ENCODE data around the gene MREG.

The MREG gene

GRCh38 chr2:216013080-216013909 lies at the start of gene MREG:
MREG (minus strand) TSS chr2:216013551; CDS start chr2:216013327, 224 bp downstream.
- peak; percentile 90 for DNase-seq

GRCh38 chr2:216059233-216059834 lies 46.0 kb upstream of the MREG start:
- DNase-seq, result no peak

DNA sequence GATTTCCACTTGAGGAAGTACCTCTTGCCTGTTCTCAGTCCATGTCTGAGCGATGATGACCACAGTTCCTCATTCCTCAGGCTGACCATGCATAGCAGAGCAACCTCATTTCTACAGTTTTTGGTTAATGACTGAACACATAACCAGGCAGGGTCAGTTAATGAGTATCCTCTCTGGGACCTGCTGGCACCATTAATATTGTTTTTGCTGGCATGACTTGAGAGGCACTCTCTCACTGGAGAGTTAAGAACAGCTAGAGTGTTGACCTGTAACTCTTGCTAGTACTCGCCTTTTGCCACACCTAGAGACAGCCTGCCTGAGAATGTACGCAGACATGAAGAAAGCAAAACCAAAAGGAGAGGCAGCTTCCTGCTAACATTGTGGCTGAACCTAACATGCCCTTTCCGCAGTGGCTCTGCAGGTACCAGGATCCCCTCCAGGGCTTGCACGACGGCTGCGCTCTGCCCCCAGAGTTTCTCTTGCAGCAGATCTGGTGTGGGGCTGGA lies 44.4 kb upstream of the MREG start:
- peak; percentile 71 for DNase-seq

DNA sequence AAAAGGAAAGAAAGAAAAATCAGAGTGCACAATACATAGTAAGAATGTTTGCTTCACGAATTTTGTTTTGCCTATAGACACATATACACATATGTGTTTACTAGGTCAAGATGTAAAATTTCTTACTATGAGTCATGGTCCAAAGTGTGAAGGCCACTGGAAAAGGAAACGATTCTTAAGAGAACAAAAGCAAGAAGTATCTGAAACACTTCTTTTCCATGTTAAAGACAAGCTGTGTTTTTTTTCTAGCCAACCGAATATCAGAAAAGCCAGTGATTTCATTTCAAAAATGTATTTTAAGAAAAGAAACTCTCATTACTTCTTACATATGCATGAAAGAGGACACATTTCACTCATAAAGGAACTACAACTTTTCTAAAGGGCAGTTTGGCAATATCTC lies 43.4 kb upstream of the MREG start:
- no peak for DNase-seq

GRCh38 chr2:216055680-216056079 lies 42.3 kb upstream of the MREG start:
- DNase-seq, result no peak

- no peak for DNase-seq
Observed at GRCh38 chr2:216052420-216052819, 39.1 kb upstream of the MREG start.

DNA sequence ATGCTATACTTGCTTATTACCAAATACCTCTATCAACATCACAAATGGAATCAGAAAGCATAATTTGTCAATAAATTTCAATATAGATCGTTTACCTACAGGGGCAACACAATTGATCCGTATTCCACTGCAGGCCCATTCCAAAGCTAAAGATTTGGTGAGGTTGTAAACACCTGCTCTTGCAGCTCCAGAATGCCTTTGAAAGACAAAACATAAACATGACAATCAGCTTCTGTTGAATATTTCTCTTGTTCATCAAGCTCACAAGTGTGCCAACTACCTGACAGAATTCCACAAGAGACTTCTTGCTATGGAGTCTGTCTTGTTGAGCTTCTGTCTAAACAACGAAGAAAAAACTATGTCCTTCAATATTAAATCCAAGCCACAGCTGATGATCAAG lies 38.0 kb upstream of the MREG start:
- no peak for DNase-seq

DNA sequence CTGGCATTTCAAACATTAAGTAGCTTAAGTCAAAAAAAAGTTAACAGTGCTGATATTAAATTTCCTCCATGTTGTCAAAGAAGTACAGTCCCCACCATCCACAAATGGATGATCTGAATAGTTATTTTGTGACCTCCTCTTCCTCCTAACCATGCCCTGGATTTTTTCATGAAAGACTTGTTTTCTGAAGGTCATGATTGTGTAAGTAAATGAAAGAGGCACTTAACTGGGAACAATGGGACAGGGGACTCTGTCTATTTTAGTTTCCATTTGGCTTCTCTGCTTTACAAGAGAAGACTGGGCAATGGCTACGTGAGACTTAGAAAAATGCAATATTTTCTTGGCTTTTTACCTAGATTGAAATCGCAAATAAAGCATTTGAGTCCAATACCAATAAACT lies 36.1 kb upstream of the MREG start:
- DNase-seq, result no peak

DNA sequence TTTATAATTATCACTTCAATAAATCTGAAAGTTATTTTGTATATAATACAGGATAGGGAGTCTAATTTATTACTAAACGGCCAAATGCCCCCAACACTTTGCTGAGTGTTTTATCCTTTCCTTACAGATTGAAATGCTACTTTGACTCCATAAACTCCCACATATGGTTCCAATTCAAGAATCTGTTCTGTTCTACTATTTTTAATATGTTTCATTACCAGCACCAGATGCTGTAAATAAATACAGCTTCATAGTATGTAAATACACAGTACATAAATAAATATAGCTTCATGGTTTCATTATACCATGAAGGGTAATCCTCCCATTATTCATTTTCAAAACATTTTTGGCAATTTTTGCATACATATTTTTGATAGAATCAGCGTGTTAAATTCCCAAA lies 34.0 kb upstream of the MREG start:
- no peak for DNase-seq

- DNase-seq, result no peak
Observed at GRCh38 chr2:216044883-216045486, 31.6 kb upstream of the MREG start.

DNA sequence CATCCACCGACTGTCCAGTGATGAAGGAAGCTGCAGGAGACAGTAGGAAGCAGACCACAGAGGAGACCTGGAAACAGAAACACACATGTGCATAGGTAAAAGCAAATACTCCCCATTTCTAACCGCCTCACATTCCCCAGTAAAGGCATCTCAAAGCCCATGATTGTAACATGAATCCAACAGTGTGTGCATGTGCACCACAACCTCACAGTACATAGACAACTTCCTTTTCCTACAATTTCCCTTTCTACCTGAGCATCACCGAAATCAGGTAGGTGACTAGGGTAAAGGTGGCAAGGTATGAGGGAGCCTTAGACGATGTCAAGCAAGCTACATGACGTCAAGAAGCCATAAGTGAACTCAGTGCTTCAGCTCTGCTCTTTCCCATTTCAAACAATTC lies 30.6 kb upstream of the MREG start:
- DNase-seq, result no peak

- DNase-seq, result no peak
Observed at GRCh38 chr2:216041438-216041837, 28.1 kb upstream of the MREG start.

DNA sequence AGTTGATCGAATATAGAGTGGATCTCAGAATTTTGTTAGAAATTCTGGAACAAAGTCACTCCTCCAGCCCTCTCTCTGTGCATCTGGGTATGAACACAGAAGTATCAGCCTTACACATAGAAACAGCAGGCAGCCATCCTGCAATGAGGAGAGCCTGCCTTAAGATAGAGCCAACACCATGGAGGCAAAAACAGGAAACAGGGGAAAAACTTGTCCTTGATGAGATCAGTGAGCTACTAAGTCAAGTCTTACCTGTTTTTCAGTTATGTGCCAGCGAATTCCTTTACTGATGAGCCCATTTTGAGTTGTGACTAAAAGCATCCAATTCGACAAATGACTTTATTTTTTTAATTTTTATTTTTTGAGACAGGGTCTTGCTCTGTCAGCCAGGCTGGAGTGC lies 26.6 kb upstream of the MREG start:
- DNase-seq, result no peak

DNA sequence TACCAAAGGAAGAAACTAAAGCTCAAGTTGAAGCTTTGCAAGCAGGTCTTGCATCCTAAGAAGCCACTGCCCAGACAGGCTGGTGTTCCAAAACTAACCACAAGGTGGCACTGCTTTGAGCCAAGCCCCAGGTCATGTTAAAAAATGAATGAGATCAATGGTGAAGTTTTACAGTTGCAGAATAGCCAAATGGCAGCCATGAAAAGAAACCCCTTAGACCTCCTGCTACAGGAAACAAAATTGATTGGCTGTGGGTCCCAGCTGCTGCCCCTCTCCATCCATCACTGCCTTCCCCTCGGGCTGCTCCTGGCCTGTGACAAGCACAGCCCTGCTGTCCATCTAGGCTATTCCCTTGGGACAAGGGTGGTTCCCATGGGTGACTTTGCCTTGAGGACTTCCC lies 20.7 kb upstream of the MREG start:
- DNase-seq, result peak; percentile 94

DNA sequence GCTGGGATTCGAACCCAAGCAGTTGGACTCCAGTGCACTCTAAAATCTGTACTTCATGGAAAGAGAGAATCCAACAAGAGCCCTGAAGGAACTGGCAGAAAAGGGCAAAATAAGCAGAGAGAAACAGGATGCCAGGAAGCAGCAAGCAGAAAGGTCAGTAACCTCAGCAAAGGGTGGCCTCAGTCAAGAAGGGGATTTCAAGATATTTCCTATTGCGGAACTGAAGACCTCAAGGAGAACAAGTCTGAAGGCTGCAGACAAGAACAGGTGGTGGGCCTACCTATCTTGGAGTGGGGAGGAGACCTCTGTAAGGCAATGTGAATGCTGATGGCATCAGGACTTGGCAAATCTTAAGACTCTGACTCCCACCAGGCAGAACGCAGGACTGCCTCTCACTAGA lies 20.1 kb upstream of the MREG start:
- DNase-seq, result no peak

DNA sequence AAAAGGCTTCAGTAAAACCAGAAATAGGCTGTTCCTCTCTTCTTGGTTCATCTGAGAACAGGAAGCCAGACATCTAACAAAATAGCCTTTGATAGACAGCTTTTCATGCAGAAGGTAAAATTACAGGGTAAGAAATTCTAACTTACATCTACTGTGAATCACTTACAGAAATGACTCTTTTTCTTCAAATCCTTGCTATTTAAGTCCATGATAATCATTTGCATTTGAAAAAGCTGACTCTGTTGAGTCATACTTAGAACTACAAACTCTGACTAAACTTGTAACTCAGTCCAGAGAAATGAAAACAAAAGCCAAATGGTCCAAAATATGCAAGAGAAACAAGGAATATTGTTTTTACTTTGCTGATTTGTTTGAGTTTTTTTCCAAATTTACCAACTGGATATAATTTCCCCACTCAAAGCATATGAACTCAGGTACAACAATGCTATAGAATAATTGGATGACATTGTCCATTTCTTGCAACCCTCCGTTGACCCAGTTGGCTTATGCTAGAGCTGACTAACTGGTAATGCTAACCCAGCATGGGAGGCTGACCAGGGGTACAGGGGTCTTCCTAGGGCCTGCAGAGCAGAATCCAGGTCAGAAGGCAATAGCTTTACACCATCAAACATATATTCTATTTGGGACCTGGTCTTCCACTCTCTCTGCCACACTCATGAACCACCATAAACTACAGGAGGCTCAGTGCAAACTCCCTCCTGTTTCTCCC lies 18.8 kb upstream of the MREG start:
- no peak for DNase-seq

DNA sequence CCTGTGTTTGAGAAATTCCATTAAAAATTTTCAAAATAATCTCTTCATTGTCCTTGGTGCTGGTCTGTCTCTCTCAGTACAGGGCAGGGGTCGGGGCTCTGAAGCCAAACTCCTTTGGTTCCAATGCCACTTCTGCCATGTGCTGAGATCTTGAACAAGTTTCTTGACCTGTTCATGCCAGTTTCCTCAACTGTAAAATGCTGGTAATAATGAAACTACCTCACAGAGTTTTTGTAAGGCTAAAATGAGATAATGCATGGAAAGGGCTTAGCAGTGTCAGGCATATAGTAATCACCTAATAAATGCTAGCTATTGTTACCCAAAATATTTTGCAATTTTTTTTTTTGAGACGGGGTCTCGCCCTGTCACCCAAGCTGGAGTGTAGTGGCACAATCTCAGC lies 16.9 kb upstream of the MREG start:
- no peak for DNase-seq

DNA sequence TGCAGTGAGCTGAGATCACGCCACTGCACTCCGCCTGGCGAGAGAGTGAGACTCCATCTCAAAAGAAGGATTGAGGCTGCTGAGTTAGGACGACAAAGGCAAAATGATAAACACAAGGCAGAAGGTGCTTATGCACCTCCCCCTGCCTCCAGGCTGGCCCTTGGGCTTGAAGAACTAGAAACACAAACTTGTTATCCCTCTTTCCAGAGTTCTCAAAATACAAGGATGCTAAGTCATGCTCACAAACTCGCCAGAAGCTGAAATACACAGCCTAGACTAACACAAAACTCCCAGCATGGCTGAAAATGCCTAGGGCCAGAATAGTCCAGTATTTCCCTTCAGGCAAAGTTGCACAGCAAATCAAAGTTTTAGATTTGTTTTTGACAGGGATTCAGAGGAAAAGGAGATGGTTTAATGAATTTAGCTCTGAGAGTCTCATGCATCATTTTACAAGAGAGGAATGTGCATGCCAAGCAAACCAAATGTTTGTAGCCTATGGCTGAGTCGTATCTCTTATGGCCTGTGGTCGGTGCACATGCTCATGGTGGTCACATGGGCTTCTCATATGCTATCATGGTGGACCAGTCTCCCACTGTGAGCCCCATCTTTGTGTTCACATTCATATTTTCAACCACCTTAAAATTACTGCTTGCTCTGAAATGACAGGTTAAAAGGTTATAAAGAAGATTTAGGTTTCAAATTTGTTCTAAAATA lies 16.2 kb upstream of the MREG start:
- no peak for DNase-seq

DNA sequence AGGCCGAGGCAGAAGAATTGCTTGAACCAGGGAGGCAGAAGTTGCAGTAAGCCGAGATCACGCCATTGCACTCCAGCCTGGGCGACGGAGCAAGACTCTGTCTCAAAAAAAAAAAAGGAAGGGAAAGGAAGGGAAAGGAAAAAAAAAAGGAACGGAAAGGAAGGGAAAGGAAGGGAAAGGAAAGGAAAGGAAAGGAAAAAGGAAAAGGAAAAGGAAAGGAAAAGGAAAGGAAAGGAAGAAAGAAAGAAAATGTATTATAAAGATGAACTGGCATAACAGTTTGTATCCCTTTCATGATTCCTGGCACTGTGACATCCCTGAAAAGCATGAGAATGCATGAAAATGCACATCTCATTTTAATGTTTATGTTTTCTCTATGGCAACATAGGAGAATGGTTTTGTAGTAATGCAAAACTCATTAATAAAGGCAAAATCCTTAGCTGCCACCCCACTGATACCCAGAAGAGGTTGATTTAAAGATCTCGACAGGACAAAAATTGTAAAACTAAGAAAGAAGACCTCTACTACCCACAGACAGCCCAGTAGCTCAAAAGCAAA lies 11.5 kb upstream of the MREG start:
- no peak for DNase-seq

DNA sequence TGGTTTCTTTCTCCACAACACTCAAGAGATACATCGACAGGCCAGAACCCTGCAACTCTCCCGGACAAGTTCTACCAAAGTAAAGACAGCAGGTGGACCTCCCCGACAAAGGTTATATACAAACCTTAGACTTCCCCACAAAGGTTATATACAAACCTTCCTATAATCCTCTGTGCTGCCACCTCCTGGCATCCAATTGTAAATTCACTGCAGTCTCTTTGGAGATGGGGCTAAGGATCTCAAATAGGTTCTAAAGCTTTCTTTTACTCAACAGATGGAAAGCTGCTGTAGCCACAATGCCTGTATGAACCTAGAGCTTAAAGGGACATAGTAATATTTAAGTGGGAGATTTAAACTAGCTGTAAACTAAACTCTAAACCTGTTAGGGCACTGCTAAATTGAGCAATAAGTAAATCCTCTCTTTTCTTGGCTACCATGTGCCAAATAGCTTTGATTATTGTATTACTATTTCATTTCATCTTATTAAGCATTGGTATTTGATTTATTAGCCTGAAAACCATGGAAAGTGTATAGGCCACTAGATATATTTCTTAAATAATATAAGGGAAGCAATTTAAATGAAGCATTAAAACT lies 9.8 kb upstream of the MREG start:
- DNase-seq, result no peak

DNA sequence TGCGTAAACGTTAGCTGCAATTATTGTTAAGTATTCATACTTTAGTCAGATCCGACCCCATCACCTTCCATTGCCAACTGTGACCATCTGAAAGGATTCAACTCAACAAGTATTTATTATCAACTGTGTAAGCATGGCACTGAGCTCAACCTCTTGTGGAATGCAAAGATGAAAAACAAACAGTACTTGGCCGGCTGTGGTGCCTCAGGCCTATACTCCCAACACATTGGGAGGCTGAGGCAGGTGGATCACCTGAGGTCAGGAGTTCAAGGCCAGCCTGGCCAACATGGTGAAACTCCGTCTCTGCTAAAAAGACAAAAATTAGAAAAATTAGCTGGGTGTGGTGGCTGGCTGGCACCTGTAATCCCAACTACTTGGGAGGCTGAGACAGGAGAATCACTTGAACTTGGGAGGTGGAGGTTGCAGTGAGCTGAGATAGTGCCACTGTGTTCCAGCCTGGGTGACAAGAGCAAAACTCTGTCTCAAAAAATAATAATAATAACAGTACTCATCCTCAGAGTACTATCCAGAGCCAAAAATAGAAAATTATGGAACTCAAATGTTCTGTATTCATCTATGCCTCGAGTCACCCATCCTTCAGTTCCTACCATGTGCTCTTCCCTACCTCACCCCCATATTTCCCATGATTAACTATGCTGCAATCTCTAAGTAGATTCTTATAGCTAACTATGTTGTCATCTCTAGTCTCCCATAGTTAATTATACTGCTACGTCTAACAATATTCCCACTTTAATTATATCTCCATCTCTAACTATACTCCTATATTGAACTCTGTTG lies 8.6 kb upstream of the MREG start:
- no peak for DNase-seq

All from activated CD8-positive, alpha-beta memory T cell treated with anti-CD3 and anti-CD28 coated beads, Interleukin-2, amount 50 U/mL, for 48 hours (primary cell).